Activated naive CD8-positive, alpha-beta T cell treated with anti-CD3 and anti-CD28 coated beads, Interleukin-2, amount 50 U/mL, for 16 hours (primary cell): ENCODE results near the gene EEF2.
"Not testable (repeated sequence)": the region's sequence is repeated elsewhere in the genome, so short reads cannot be mapped to it uniquely, and the experiment has no call there.

Source experiments
- DNase-seq: peaks from one replicate; pipeline ENCODE4 v3.0.0-alpha.2; 2020; ENCODE audit warnings: low read depth, low spot score

The EEF2 gene

DNA sequence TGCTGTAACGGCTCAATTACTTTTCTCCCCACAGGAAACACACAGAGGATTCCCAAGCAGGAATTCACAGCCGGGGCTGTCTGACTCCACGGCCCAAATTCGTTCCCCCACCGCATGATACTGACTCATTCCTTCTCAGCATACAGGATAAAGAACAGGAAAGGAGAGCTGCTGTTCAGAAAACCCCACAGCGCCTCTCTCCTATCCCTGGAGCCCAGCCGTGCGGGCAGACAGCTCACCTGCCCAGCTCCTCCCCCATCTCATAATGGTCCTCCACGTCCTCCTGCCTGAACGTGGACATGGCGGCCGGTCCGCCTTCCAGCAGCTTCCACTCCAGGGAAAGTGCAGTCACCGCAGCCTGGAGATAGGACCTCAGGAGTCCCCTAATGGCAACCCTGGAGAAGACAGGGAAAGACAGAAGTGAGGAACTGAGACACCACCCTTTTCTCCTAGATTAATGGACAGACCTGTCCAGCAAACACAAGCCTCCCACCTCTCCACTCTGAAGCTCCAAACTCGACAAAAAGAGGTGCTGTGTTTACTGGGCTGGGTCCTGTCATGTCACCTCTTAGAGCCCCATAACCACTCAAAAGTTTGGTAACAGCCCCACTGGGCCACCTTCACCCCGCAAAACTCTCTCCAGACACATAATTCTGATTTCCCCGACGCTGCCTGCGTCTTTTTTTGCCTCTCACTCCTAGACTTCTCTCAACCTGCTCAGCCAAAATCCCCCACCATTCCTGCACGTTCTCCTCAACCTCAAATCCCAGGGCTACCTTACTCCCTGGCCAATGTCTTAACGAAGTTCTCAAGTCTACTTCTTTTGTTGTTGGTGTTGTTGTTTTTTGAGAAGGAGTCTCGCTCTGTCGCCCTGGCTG lies 15.6 kb downstream of the EEF2 start:
- DNase-seq = no peak

GRCh38 chr19:3968556-3969434 lies 16.5 kb downstream of the EEF2 start:
- DNase-seq = no peak

DNA sequence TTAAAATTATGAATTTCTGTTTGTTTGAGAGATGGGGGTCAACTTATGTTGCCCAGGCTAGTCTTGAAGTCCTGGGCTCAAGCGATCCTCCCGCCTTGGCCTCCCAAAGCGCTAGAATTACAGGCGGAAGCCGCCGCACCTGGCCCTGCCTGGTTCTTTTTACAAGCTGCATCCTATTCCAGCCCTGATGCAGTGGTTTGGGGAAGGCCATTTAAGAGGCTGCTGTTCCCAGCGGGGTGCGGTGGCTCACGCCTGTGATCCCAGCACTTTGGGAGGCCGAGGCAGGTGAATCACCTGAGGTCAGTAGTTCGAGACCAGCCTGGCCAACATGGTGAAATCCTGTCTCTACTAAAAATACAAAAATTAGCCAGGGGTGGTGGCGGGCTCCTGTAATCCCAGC lies 17.3 kb downstream of the EEF2 start:
- not testable (repeated sequence) for DNase-seq

DNA sequence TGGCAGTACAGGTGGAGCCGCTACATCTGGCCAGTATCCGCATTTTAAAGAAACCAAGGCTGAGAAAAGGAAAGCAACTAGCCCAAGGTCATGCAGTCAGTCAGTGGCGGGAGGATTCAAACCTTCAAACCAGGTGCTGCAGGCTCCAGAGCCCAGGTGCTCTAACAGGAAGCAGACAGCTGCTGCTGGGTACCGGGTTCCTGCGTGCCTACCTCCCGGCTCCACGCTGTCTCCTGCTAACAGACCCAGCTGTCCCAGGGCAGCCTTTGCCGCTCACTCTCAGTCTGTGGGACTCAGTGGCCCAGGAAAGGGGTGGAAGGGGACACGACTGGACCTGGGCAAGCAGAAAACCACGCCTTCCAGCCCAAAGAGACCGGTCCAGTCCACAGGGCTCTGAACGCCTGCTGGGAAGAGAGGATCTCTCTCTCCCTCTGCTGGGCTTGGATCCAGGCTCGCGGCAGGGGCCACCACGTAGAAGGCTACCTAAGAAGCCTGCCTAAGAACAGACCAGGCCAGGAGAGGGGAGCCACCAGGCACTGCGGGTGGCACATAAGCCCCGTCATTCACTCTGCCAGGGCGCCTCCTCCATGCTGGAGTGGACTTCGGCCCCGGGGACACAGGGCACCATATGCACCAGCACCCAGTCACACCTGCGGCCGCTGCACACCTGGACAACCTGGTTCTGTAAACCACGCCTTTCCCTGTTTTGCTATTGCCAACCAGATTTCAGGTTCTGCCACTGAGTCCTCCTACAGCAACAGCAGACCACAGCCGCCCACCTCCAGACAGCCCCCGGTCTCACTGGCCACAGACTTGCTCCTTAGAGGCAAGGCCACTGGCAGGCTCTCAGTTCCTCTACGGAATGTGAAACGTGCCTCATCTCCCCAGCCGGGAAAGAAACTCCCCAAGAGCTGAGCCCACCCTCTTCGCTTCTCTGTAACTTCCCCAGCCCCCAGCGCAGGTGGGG lies 18.9 kb downstream of the EEF2 start:
- no peak for DNase-seq

- no peak for DNase-seq
Observed at GRCh38 chr19:3964256-3965194, 20.7 kb downstream of the EEF2 start.

GRCh38 chr19:3963458-3964255 lies 21.6 kb downstream of the EEF2 start:
- no peak for DNase-seq

DNA sequence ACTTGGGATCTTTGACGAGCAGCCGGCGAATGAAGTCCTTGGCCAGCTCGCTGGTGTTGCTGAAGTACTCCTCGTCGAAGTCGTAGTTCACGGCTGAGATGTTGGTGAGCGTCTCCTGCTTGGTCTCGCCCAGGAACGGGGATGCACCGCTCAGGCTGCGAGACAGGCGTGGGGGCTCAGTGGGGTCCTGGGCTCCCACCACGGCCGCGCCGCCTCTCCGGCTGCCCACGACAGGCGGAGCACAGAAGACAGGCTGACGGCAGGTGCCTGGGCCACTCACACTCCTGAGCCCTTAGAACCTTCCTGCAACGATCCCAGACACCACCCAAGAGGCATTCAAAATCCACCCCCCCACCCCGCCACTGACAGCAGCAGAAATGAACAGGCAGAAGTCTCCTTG lies 24.3 kb downstream of the EEF2 start:
- no peak for DNase-seq

DNA sequence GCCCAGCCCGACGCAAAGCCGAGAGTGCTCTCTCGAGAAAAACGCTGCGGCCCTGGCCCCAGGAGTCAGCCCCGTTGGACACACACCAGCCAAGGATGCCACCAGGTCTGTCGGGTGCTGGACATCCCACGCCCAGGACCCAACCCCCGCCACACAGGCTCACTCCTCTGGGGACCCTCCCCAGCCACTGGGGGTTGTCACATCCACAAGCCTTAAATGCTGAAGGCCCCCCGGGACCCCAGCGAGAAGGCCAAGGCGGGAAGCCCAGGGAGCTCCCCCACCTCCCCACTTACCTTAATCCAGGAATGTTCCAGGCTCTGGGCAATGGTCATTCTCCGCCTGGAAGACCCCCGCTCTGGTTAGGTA lies 25.5 kb downstream of the EEF2 start:
- DNase-seq = no peak

GRCh38 chr19:3958836-3959765 lies 26.2 kb downstream of the EEF2 start:
- no peak for DNase-seq

DNA sequence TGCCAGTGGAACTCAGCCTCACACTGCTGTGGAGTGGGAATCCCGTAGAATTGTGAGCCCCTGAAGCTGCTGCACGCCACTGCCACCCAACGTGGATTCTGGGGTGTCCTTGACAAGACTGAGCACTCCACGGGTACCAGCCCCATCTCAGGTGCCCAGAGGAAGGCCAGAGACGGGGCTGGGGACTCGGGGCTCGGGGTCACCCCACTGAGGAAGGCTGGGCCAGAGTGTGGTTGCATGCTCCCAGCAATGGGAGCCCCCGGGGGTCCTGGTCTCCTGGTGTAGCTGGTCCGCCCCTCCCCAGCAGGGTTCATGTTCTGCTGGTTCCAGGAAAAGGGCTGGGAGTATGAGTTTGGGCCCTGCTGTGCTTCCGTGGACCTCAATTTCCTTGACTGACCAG lies 29.6 kb downstream of the EEF2 start:
- no peak for DNase-seq

GRCh38 chr19:3955276-3955675 lies 30.0 kb downstream of the EEF2 start:
- DNase-seq = not testable (repeated sequence)

- DNase-seq = no peak
Observed at GRCh38 chr19:3954107-3954506, 31.2 kb downstream of the EEF2 start.

DNA sequence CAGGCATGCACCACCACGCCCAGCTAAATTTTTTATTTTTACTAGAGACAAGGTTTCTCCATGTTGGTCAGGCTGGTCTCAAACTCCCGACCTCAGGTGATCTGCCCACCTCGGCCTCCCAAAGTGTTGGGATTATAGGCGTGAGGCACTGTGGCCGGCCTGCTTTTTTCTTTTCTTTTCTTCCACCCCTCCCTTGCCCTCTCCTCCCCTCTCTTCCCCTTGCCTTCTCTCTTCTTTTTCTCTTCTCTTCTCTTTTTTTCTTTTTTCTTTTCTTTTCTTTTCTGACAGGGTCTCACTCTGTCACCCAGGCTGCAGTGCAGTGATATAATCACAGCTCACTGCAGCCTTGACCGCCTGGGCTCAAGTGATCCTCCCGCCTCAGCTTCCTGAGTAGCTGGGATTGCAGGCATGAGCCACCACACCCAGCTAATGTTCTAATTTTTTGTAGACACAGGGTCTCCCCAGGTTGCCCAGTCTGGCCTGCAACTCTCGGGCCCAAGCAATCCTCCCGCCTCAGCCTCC lies 32.4 kb downstream of the EEF2 start:
- DNase-seq = not testable (repeated sequence)

GRCh38 chr19:3950871-3951861 lies 34.1 kb downstream of the EEF2 start:
- DNase-seq = no peak

- no peak for DNase-seq
Observed at GRCh38 chr19:3949997-3950859, 35.0 kb downstream of the EEF2 start.

- DNase-seq = no peak
Observed at GRCh38 chr19:3949294-3949693, 36.0 kb downstream of the EEF2 start.
